Uterus (tissue), 4 donors: ENCODE results near the gene RBFOX1. TPM values are rescaled to one million over a fixed set of nuclear protein-coding genes. Genes with fewer than 3 reads are reported as not detected.

Experiments used
- DNase-seq, 2 donors: peaks; one replicate each; pipeline ENCODE4 v3.0.0-alpha.2; 2019 to 2020
- H3K27ac ChIP-seq, 2 donors: fragments of 200-600 bp; sonication (generic); 1 replicate in 1 of 2; 2 replicates in 1 of 2; pipeline ENCODE4 v1.5.1; 2016 to 2018
- H3K27me3 ChIP-seq, 2 donors: fragments of 200-600 bp; sonication (generic); one replicate each; pipeline ENCODE4 v1.5.1; 2018 to 2019; ENCODE audit warnings: control low read depth in 1 of 2
- H3K36me3 ChIP-seq, 2 donors: fragments of 200-600 bp; sonication (generic); one replicate each; pipeline ENCODE4 v1.5.1; 2019; ENCODE audit warnings: control low read depth in 1 of 2
- H3K4me1 ChIP-seq, 2 donors: fragments of 200-600 bp; sonication (generic); one replicate each; pipeline ENCODE4 v1.5.1; 2018 to 2019; ENCODE audit warnings: control low read depth in 1 of 2
- H3K4me3 ChIP-seq, 2 donors: fragments of 200-600 bp; sonication (generic); 1 replicate in 1 of 2; 2 replicates in 1 of 2; pipeline ENCODE4 v1.5.1; 2018 to 2019; ENCODE audit warnings: mild to moderate bottlenecking in 1 of 2
- H3K9me3 ChIP-seq, 2 donors: fragments of 200-600 bp; sonication (generic); one replicate each; pipeline ENCODE4 v1.5.1; 2019; ENCODE audit warnings: control low read depth in 1 of 2
- POLR2A ChIP-seq, 2 donors: fragments of 450-650 bp; IDR thresholded peaks; one replicate each; pipeline ENCODE4 v1.6.1; 2016; ENCODE audit warnings: antibody characterized with exemption in 2 of 2, mild to moderate bottlenecking in 1 of 2, moderate library complexity in 1 of 2
- intact Hi-C: fragments of 100-400 bp; cut with DNase I; formaldehyde crosslinking; loops from one replicate; pipeline ENCODE4 v1.15.1; 2023; ENCODE audit warnings: low total_unique reads
- total RNA-seq, 4 donors: library from RNA; depleted of rRNA in 3 of 4; stranded (reverse); fragments of >200 nt in 3 of 4; gene quantifications; one replicate each; pipeline versions ENCODE4 v1.1.0 to v1.2.4, GENCODE V29; 2014 to 2023
- TF ChIP-seq, protein P1 (sequence below), 4 experiments: fragments of 200-600 bp in 2 of 4; fragments of 450-650 bp in 2 of 4; sonication (generic) in 2 of 4; IDR thresholded peaks; one replicate each; pipeline ENCODE4 v1.5.1; 2016 to 2019; ENCODE audit warnings: antibody characterized with exemption in 4 of 4, mild to moderate bottlenecking in 2 of 4, moderate library complexity in 1 of 4
- donor health status: DM: yes; HTN: yes; CAD: no.

RBFOX1 gene
- total RNA-seq, 4 donors from 2014 or later, result 0.55 TPM; not detected in 3

GRCh38 chr16:7431723-7432122 is 99.1 kb downstream of the RBFOX1 start:
- DNase-seq, result no peak
- no peak overlapping the region for H3K27ac ChIP-seq
- no peaks in the 10 kb centered on the region for H3K27me3 ChIP-seq
- intact Hi-C loops, result no loop called here
- no peaks in the 10 kb centered on the region for H3K4me1 ChIP-seq
- no peaks in the 10 kb centered on the region for H3K36me3 ChIP-seq
- H3K4me3 ChIP-seq, result no peak overlapping the region
- H3K9me3 ChIP-seq, result no peaks in the 10 kb centered on the region
- TF ChIP-seq POLR2A (IDR thresholded peaks at IDR 0.05), result no peak
- TF ChIP-seq, protein P1, sequence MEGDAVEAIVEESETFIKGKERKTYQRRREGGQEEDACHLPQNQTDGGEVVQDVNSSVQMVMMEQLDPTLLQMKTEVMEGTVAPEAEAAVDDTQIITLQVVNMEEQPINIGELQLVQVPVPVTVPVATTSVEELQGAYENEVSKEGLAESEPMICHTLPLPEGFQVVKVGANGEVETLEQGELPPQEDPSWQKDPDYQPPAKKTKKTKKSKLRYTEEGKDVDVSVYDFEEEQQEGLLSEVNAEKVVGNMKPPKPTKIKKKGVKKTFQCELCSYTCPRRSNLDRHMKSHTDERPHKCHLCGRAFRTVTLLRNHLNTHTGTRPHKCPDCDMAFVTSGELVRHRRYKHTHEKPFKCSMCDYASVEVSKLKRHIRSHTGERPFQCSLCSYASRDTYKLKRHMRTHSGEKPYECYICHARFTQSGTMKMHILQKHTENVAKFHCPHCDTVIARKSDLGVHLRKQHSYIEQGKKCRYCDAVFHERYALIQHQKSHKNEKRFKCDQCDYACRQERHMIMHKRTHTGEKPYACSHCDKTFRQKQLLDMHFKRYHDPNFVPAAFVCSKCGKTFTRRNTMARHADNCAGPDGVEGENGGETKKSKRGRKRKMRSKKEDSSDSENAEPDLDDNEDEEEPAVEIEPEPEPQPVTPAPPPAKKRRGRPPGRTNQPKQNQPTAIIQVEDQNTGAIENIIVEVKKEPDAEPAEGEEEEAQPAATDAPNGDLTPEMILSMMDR (IDR thresholded peaks at IDR 0.05), result no peak

GRCh38 chr16:7436306-7436705 is 103.7 kb downstream of the RBFOX1 start:
- Histone ChIP-seq H3K36me3 (no peaks in the 10 kb centered on the region), H3K4me3 (no peak overlapping the region), H3K27ac (no peak overlapping the region), H3K4me1 (no peaks in the 10 kb centered on the region), H3K9me3 (no peaks in the 10 kb centered on the region), H3K27me3 (no peaks in the 10 kb centered on the region)
- TF ChIP-seq, protein P1 (IDR thresholded peaks at IDR 0.05), result no peak
- no peak for TF ChIP-seq POLR2A (IDR thresholded peaks at IDR 0.05)
- intact Hi-C loops, result no loop called here
- DNase-seq, result no peak

GRCh38 chr16:7437135-7437804 is 104.6 kb downstream of the RBFOX1 start:
- Histone ChIP-seq H3K4me3 (no peak overlapping the region), H3K27me3 (no peaks in the 10 kb centered on the region), H3K27ac (no peak overlapping the region), H3K9me3 (no peaks in the 10 kb centered on the region), H3K4me1 (no peaks in the 10 kb centered on the region), H3K36me3 (no peaks in the 10 kb centered on the region)
- DNase-seq, result no peak
- intact Hi-C loops, result no loop called here
- TF ChIP-seq, protein P1 (IDR thresholded peaks at IDR 0.05), result no peak
- TF ChIP-seq POLR2A (IDR thresholded peaks at IDR 0.05), result no peak

DNA sequence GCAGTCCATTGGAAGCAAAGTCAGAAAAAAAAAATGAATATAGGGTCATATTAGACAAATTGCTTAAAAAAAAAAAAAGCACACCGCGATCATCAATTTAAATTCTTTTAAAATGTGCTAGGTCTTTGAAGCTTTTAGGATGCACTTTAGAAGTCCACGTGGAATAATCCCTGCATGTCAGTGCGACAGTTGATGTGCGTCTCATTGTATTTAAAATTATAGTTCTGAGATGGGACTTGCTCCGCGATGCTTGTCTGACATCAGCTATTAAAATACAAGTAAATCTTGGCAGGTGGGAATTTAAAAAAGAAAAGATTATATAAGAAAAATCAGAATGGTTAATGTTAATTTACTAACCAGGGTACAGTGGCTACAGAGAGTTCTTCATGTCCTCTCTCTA is 105.2 kb downstream of the RBFOX1 start:
- TF ChIP-seq, protein P1 (IDR thresholded peaks at IDR 0.05), result no peak
- TF ChIP-seq POLR2A (IDR thresholded peaks at IDR 0.05), result no peak
- Histone ChIP-seq H3K36me3 (no peaks in the 10 kb centered on the region), H3K4me3 (no peak overlapping the region), H3K9me3 (no peaks in the 10 kb centered on the region), H3K27me3 (no peaks in the 10 kb centered on the region), H3K27ac (no peak overlapping the region), H3K4me1 (no peaks in the 10 kb centered on the region)
- DNase-seq, result no peak
- intact Hi-C loops, result no loop called here

- no peak overlapping the region for H3K4me3 ChIP-seq
- intact Hi-C loops, result no loop called here
- H3K27ac ChIP-seq, result no peak overlapping the region
- H3K4me1 ChIP-seq, result no peaks in the 10 kb centered on the region
- no peak for DNase-seq
- H3K9me3 ChIP-seq, result no peaks in the 10 kb centered on the region
- no peaks in the 10 kb centered on the region for H3K27me3 ChIP-seq
- no peaks in the 10 kb centered on the region for H3K36me3 ChIP-seq
- TF ChIP-seq, protein P1 (IDR thresholded peaks at IDR 0.05), result no peak
- TF ChIP-seq POLR2A (IDR thresholded peaks at IDR 0.05), result no peak
Measured at GRCh38 chr16:7438601-7439000, 106.0 kb downstream of the RBFOX1 start.
